Measurements from ENCODE around the gene TCEAL9. TPM values are rescaled to one million over a fixed set of nuclear protein-coding genes. Genes with fewer than 3 reads are reported as not detected.

The TCEAL9 gene, protein sequence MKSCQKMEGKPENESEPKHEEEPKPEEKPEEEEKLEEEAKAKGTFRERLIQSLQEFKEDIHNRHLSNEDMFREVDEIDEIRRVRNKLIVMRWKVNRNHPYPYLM
- total RNA-seq (96.2 TPM), polyA plus RNA-seq (ENCODE audit: insufficient read depth in 1 of 8, insufficient read length in 8 of 8, low replicate concordance in 1 of 8) (100 to 1,000 TPM; 147 to 214 (median 160) TPM)
- long read RNA-seq, donor 1, transcript TCEAL9-201 (2 exons, 699 nt), result minor isoform, 5 of 44 reads
- long read RNA-seq, donor 1, transcript TCEAL9-203 (1 exons, 1,938 nt), result minor isoform, 13 of 44 reads
- long read RNA-seq, donor 1, transcript TCEAL9-202 (3 exons, 1,033 nt), result major isoform, 26 of 44 reads
- long read RNA-seq, donor 1, partial matches to known transcripts, result 0 of 44 reads
- long read RNA-seq, donor 1, other reads (novel, unspliced or antisense), result 0 of 44 reads
- long read RNA-seq, donor 2, transcript TCEAL9-202 (3 exons, 1,033 nt), result major isoform, 9 of 19 reads
- long read RNA-seq, donor 2, transcript TCEAL9-201 (2 exons, 699 nt), result minor isoform, 6 of 19 reads
- long read RNA-seq, donor 2, partial matches to known transcripts, result 0 of 19 reads
- long read RNA-seq, donor 2, other reads (novel, unspliced or antisense), result 0 of 19 reads
- long read RNA-seq, donor 3, transcript TCEAL9-202 (3 exons, 1,033 nt), result major isoform, 52 of 70 reads
- long read RNA-seq, donor 3, transcript TCEAL9-201 (2 exons, 699 nt), result minor isoform, 14 of 70 reads
- long read RNA-seq, donor 3, partial matches to known transcripts, result 0 of 70 reads
- long read RNA-seq, donor 3, other reads (novel, unspliced or antisense), result 0 of 70 reads
- long read RNA-seq, donor 4, transcript TCEAL9-202 (3 exons, 1,033 nt), result major isoform, 30 of 59 reads
- long read RNA-seq, donor 4, transcript TCEAL9-201 (2 exons, 699 nt), result minor isoform, 11 of 59 reads
- long read RNA-seq, donor 4, transcript TCEAL9-203 (1 exons, 1,938 nt), result minor isoform, 12 of 59 reads
- long read RNA-seq, donor 4, partial matches to known transcripts, result 6 of 59 reads
- long read RNA-seq, donor 4, other reads (novel, unspliced or antisense), result 0 of 59 reads
- long read RNA-seq, donor 5, transcript TCEAL9-203 (1 exons, 1,938 nt), result minor isoform, 41 of 189 reads
- long read RNA-seq, donor 5, transcript TCEAL9-201 (2 exons, 699 nt), result minor isoform, 18 of 189 reads
- long read RNA-seq, donor 5, transcript TCEAL9-202 (3 exons, 1,033 nt), result major isoform, 124 of 189 reads
- long read RNA-seq, donor 5, partial matches to known transcripts, result 0 of 189 reads
- long read RNA-seq, donor 5, other reads (novel, unspliced or antisense), result 6 of 189 reads
- long read RNA-seq, donor 6, transcript TCEAL9-203 (1 exons, 1,938 nt), result minor isoform, 28 of 177 reads
- long read RNA-seq, donor 6, transcript TCEAL9-201 (2 exons, 699 nt), result minor isoform, 35 of 177 reads
- long read RNA-seq, donor 6, transcript TCEAL9-202 (3 exons, 1,033 nt), result major isoform, 108 of 177 reads
- long read RNA-seq, donor 6, partial matches to known transcripts, result 6 of 177 reads
- long read RNA-seq, donor 6, other reads (novel, unspliced or antisense), result 0 of 177 reads
- long read RNA-seq, donor 7, transcript TCEAL9-202 (3 exons, 1,033 nt), result major isoform, 93 of 153 reads
- long read RNA-seq, donor 7, transcript TCEAL9-203 (1 exons, 1,938 nt), result minor isoform, 19 of 153 reads
- long read RNA-seq, donor 7, transcript TCEAL9-201 (2 exons, 699 nt), result minor isoform, 26 of 153 reads
- long read RNA-seq, donor 7, partial matches to known transcripts, result 15 of 153 reads
- long read RNA-seq, donor 7, other reads (novel, unspliced or antisense), result 0 of 153 reads
- long read RNA-seq, donor 8, transcript TCEAL9-203 (1 exons, 1,938 nt), result minor isoform, 36 of 145 reads
- long read RNA-seq, donor 8, transcript TCEAL9-202 (3 exons, 1,033 nt), result major isoform, 72 of 145 reads
- long read RNA-seq, donor 8, transcript TCEAL9-201 (2 exons, 699 nt), result minor isoform, 22 of 145 reads
- long read RNA-seq, donor 8, partial matches to known transcripts, result 15 of 145 reads
- long read RNA-seq, donor 8, other reads (novel, unspliced or antisense), result 0 of 145 reads
- long read RNA-seq, donor 9, transcript TCEAL9-202 (3 exons, 1,033 nt), result major isoform, 48 of 100 reads
- long read RNA-seq, donor 9, transcript TCEAL9-203 (1 exons, 1,938 nt), result minor isoform, 20 of 100 reads
- long read RNA-seq, donor 9, transcript TCEAL9-201 (2 exons, 699 nt), result minor isoform, 20 of 100 reads
- long read RNA-seq, donor 9, partial matches to known transcripts, result 12 of 100 reads
- long read RNA-seq, donor 9, other reads (novel, unspliced or antisense), result 0 of 100 reads
- long read RNA-seq, donor 10, transcript TCEAL9-203 (1 exons, 1,938 nt), result minor isoform, 41 of 186 reads
- long read RNA-seq, donor 10, transcript TCEAL9-201 (2 exons, 699 nt), result minor isoform, 30 of 186 reads
- long read RNA-seq, donor 10, transcript TCEAL9-202 (3 exons, 1,033 nt), result major isoform, 99 of 186 reads
- long read RNA-seq, donor 10, partial matches to known transcripts, result 11 of 186 reads
- long read RNA-seq, donor 10, other reads (novel, unspliced or antisense), result 5 of 186 reads
- long read RNA-seq, donor 11, transcript TCEAL9-201 (2 exons, 699 nt), result minor isoform, 16 of 109 reads
- long read RNA-seq, donor 11, transcript TCEAL9-202 (3 exons, 1,033 nt), result major isoform, 64 of 109 reads
- long read RNA-seq, donor 11, transcript TCEAL9-203 (1 exons, 1,938 nt), result minor isoform, 18 of 109 reads
- long read RNA-seq, donor 11, partial matches to known transcripts, result 5 of 109 reads
- long read RNA-seq, donor 11, other reads (novel, unspliced or antisense), result 6 of 109 reads

GRCh38 chrX:103356130-103356798 lies at the start of gene TCEAL9:
Gene TCEAL9, plus strand, starts transcription at chrX:103356506. Its CDS starts 1,179 bp downstream, at chrX:103357685.
- DNase-seq, result peak; percentile 96
- Histone ChIP-seq H3K4me3 (ENCODE audit: low read length) (peak within 1 kb of the TSS; percentile 87), H3K36me3 (ENCODE audit: control insufficient read depth, insufficient read depth, low read length) (no peaks in the 10 kb centered on the region), H3K27ac (ENCODE audit: low read length) (peak within 1 kb of the TSS; percentile 99), H3K27me3 (ENCODE audit: control insufficient read depth, insufficient read depth, low read length) (peaks cover 14% of the 10 kb centered on the region), H3K9me3 (replicated peaks; ENCODE audit: control insufficient read depth, low read depth, low read length) (no peaks in the 10 kb centered on the region), H3K4me1 (ENCODE audit: control insufficient read depth, insufficient read depth, low read length) (peaks cover 6% of the 10 kb centered on the region)
- 30% methylated on average over 13 of the region's 18 CpGs for WGBS (ENCODE audit: insufficient coverage)

- peaks cover 3% of the 10 kb centered on the region for H3K4me1 ChIP-seq (ENCODE audit: control insufficient read depth, insufficient read depth, low read length)
- peak overlapping the region; percentile 51 for H3K4me3 ChIP-seq (ENCODE audit: low read length)
- no peaks in the 10 kb centered on the region for H3K36me3 ChIP-seq (ENCODE audit: control insufficient read depth, insufficient read depth, low read length)
- 50% methylated on average over 23 of the region's 32 CpGs for WGBS (ENCODE audit: insufficient coverage)
- no peaks in the 10 kb centered on the region for H3K9me3 ChIP-seq (replicated peaks; ENCODE audit: control insufficient read depth, low read depth, low read length)
- DNase-seq, result no peak
- H3K27ac ChIP-seq (ENCODE audit: low read length), result no peak overlapping the region
- peaks cover 21% of the 10 kb centered on the region for H3K27me3 ChIP-seq (ENCODE audit: control insufficient read depth, insufficient read depth, low read length)
These were observed 46.3 kb upstream of the TCEAL9 start for GRCh38 chrX:103309860-103310554.

GRCh38 chrX:103310555-103311398 lies 45.5 kb upstream of the TCEAL9 start, which contains the start of gene BEX2:
Gene BEX2, minus strand, starts transcription at chrX:103310990. Its CDS starts 1,014 bp downstream, at chrX:103309976.
- Histone ChIP-seq H3K27me3 (ENCODE audit: control insufficient read depth, insufficient read depth, low read length) (peaks cover 21% of the 10 kb centered on the region), H3K36me3 (ENCODE audit: control insufficient read depth, insufficient read depth, low read length) (no peaks in the 10 kb centered on the region), H3K9me3 (replicated peaks; ENCODE audit: control insufficient read depth, low read depth, low read length) (no peaks in the 10 kb centered on the region), H3K4me3 (ENCODE audit: low read length) (peak within 1 kb of the TSS; percentile 51), H3K27ac (ENCODE audit: low read length) (peak within 1 kb of the TSS; percentile 84), H3K4me1 (ENCODE audit: control insufficient read depth, insufficient read depth, low read length) (peaks cover 3% of the 10 kb centered on the region)
- WGBS (ENCODE audit: insufficient coverage), result 27% methylated on average over 46 of the region's 52 CpGs
- peak; percentile 63 for DNase-seq

GRCh38 chrX:103311399-103311780 lies 44.9 kb upstream of the TCEAL9 start:
- peaks cover 3% of the 10 kb centered on the region for H3K4me1 ChIP-seq (ENCODE audit: control insufficient read depth, insufficient read depth, low read length)
- H3K36me3 ChIP-seq (ENCODE audit: control insufficient read depth, insufficient read depth, low read length), result no peaks in the 10 kb centered on the region
- DNase-seq, result peak; percentile 43
- H3K4me3 ChIP-seq (ENCODE audit: low read length), result peak overlapping the region; percentile 51
- H3K27me3 ChIP-seq (ENCODE audit: control insufficient read depth, insufficient read depth, low read length), result peaks cover 21% of the 10 kb centered on the region
- H3K9me3 ChIP-seq (replicated peaks; ENCODE audit: control insufficient read depth, low read depth, low read length), result no peaks in the 10 kb centered on the region
- H3K27ac ChIP-seq (ENCODE audit: low read length), result peak overlapping the region; percentile 84
- WGBS (ENCODE audit: insufficient coverage), result no CpG with 5 or more reads among the region's 3 CpGs

- H3K4me1 ChIP-seq (ENCODE audit: control insufficient read depth, insufficient read depth, low read length), result peaks cover 5% of the 10 kb centered on the region
- no peaks in the 10 kb centered on the region for H3K36me3 ChIP-seq (ENCODE audit: control insufficient read depth, insufficient read depth, low read length)
- H3K9me3 ChIP-seq (replicated peaks; ENCODE audit: control insufficient read depth, low read depth, low read length), result no peaks in the 10 kb centered on the region
- H3K27me3 ChIP-seq (ENCODE audit: control insufficient read depth, insufficient read depth, low read length), result peaks cover 19% of the 10 kb centered on the region
- 46% methylated on average over 3 of the region's 11 CpGs for WGBS (ENCODE audit: insufficient coverage)
- H3K4me3 ChIP-seq (ENCODE audit: low read length), result peak within 1 kb of the TSS; percentile 62
- DNase-seq, result peak; percentile 94
- peak within 1 kb of the TSS; percentile 91 for H3K27ac ChIP-seq (ENCODE audit: low read length)
These were observed 26.3 kb upstream of the TCEAL9 start, which contains the start of gene TCEAL7 for GRCh38 chrX:103329991-103330390. Gene TCEAL7, plus strand, starts transcription at chrX:103330239. Its CDS starts 1,165 bp downstream, at chrX:103331404.

GRCh38 chrX:103330681-103331288 lies 25.5 kb upstream of the TCEAL9 start:
- Histone ChIP-seq H3K27me3 (ENCODE audit: control insufficient read depth, insufficient read depth, low read length) (peaks cover 19% of the 10 kb centered on the region), H3K4me3 (ENCODE audit: low read length) (peak overlapping the region; percentile 62), H3K27ac (ENCODE audit: low read length) (peak overlapping the region; percentile 91), H3K9me3 (replicated peaks; ENCODE audit: control insufficient read depth, low read depth, low read length) (no peaks in the 10 kb centered on the region), H3K36me3 (ENCODE audit: control insufficient read depth, insufficient read depth, low read length) (no peaks in the 10 kb centered on the region), H3K4me1 (ENCODE audit: control insufficient read depth, insufficient read depth, low read length) (peaks cover 5% of the 10 kb centered on the region)
- 24% methylated on average over 10 of the region's 21 CpGs for WGBS (ENCODE audit: insufficient coverage)
- peak; percentile 71 for DNase-seq
